ENCODE data around the gene LRMDA.

Gene LRMDA

GRCh38 chr10:75469006-75469616, 37.7 kb downstream of the LRMDA start:
- no peak overlapping the region for H3K4me3 ChIP-seq (ENCODE audit: insufficient read depth, low read length, poor library complexity, severe bottlenecking)
- no peaks in the 10 kb centered on the region for H3K79me2 ChIP-seq (ENCODE audit: insufficient read depth, low read length)
- H4K20me1 ChIP-seq (ENCODE audit: low read depth, low read length), result no peaks in the 10 kb centered on the region
- no peaks in the 10 kb centered on the region for H3K36me3 ChIP-seq (ENCODE audit: low read length)
- no peaks in the 10 kb centered on the region for H3F3A ChIP-seq (ENCODE audit: insufficient read depth)
- H3K27me3 ChIP-seq (ENCODE audit: low read length), result no peaks in the 10 kb centered on the region
- no peaks in the 10 kb centered on the region for H3K9me2 ChIP-seq (replicated peaks; ENCODE audit: insufficient read depth, low read length)
- H3K9ac ChIP-seq (ENCODE audit: low read length), result no peak overlapping the region
- no peak overlapping the region for H2AFZ ChIP-seq (ENCODE audit: low read depth, low read length, severe bottlenecking)
- H3K4me2 ChIP-seq (ENCODE audit: low read depth, low read length, poor library complexity, severe bottlenecking), result no peak overlapping the region
- H3K27ac ChIP-seq (ENCODE audit: low read depth, low read length), result no peak overlapping the region
- no peak for TF ChIP-seq CTCF (IDR thresholded peaks at IDR 0.05; ENCODE audit: insufficient read depth, low read length, poor library complexity, severe bottlenecking)
- no peak for TF ChIP-seq EZH2phosphoT487 (conservative IDR thresholded peaks at IDR 0.05; ENCODE audit: low read length)
- no peaks in the 10 kb centered on the region for H3K9me3 ChIP-seq (ENCODE audit: insufficient read depth, low read length)

GRCh38 chr10:75470901-75471300, 39.5 kb downstream of the LRMDA start:
- Histone ChIP-seq H3K79me2 (ENCODE audit: insufficient read depth, low read length) (no peaks in the 10 kb centered on the region), H3K4me2 (ENCODE audit: low read depth, low read length, poor library complexity, severe bottlenecking) (no peak overlapping the region), H3K36me3 (ENCODE audit: low read length) (no peaks in the 10 kb centered on the region), H3F3A (ENCODE audit: insufficient read depth) (no peaks in the 10 kb centered on the region), H3K27me3 (ENCODE audit: low read length) (no peaks in the 10 kb centered on the region), H4K20me1 (ENCODE audit: low read depth, low read length) (no peaks in the 10 kb centered on the region), H3K9me3 (ENCODE audit: insufficient read depth, low read length) (no peaks in the 10 kb centered on the region), H3K27ac (ENCODE audit: low read depth, low read length) (no peak overlapping the region), H3K9me2 (replicated peaks; ENCODE audit: insufficient read depth, low read length) (no peaks in the 10 kb centered on the region), H2AFZ (ENCODE audit: low read depth, low read length, severe bottlenecking) (no peak overlapping the region), H3K4me3 (ENCODE audit: insufficient read depth, low read length, poor library complexity, severe bottlenecking) (no peak overlapping the region), H3K9ac (ENCODE audit: low read length) (no peak overlapping the region)
- TF ChIP-seq CTCF (IDR thresholded peaks at IDR 0.05; ENCODE audit: insufficient read depth, low read length, poor library complexity, severe bottlenecking), result no peak
- no peak for TF ChIP-seq EZH2phosphoT487 (conservative IDR thresholded peaks at IDR 0.05; ENCODE audit: low read length)

GRCh38 chr10:75472685-75473084, 41.3 kb downstream of the LRMDA start:
- Histone ChIP-seq H3F3A (ENCODE audit: insufficient read depth) (no peaks in the 10 kb centered on the region), H3K4me3 (ENCODE audit: insufficient read depth, low read length, poor library complexity, severe bottlenecking) (no peak overlapping the region), H3K9me3 (ENCODE audit: insufficient read depth, low read length) (no peaks in the 10 kb centered on the region), H3K36me3 (ENCODE audit: low read length) (no peaks in the 10 kb centered on the region), H3K9ac (ENCODE audit: low read length) (no peak overlapping the region), H3K9me2 (replicated peaks; ENCODE audit: insufficient read depth, low read length) (no peaks in the 10 kb centered on the region), H2AFZ (ENCODE audit: low read depth, low read length, severe bottlenecking) (no peak overlapping the region), H3K79me2 (ENCODE audit: insufficient read depth, low read length) (no peaks in the 10 kb centered on the region), H3K27ac (ENCODE audit: low read depth, low read length) (no peak overlapping the region), H4K20me1 (ENCODE audit: low read depth, low read length) (no peaks in the 10 kb centered on the region), H3K4me2 (ENCODE audit: low read depth, low read length, poor library complexity, severe bottlenecking) (no peak overlapping the region), H3K27me3 (ENCODE audit: low read length) (no peaks in the 10 kb centered on the region)
- no peak for TF ChIP-seq CTCF (IDR thresholded peaks at IDR 0.05; ENCODE audit: insufficient read depth, low read length, poor library complexity, severe bottlenecking)
- no peak for TF ChIP-seq EZH2phosphoT487 (conservative IDR thresholded peaks at IDR 0.05; ENCODE audit: low read length)

All from SU-DHL-6 (cell line).